SIG-M5 (cell line): ENCODE data around the gene DKC1.

ENCODE experiments used
- DNase-seq: peaks from one replicate; lab custom pipeline; 2025; lab: John Stamatoyannopoulos, UW

DKC1 gene

GRCh38 chrX:154762537-154763296 lies at the start of gene DKC1:
Gene DKC1, plus strand, starts transcription at chrX:154762864. Its CDS starts 102 bp downstream, at chrX:154762966.
- DNase-seq: peak; percentile 65

GRCh38 chrX:154714925-154715324 lies 47.7 kb upstream of the DKC1 start:
- DNase-seq: no peak

- no peak for DNase-seq
Observed at GRCh38 chrX:154715825-154716224, 46.8 kb upstream of the DKC1 start.

GRCh38 chrX:154717824-154718223 lies 44.8 kb upstream of the DKC1 start:
- DNase-seq: no peak

- peak; percentile 24 for DNase-seq
Observed at GRCh38 chrX:154718616-154719015, 44.0 kb upstream of the DKC1 start.

- peak; percentile 58 for DNase-seq
Observed at GRCh38 chrX:154719132-154719675, 43.5 kb upstream of the DKC1 start.

- no peak for DNase-seq
Observed at GRCh38 chrX:154720067-154720466, 42.6 kb upstream of the DKC1 start.

- no peak for DNase-seq
Observed at GRCh38 chrX:154721155-154721554, 41.5 kb upstream of the DKC1 start.

- DNase-seq: no peak
Observed at GRCh38 chrX:154724993-154725756, 37.5 kb upstream of the DKC1 start.

GRCh38 chrX:154727418-154727817 lies 35.2 kb upstream of the DKC1 start:
- DNase-seq: no peak

GRCh38 chrX:154727871-154728270 lies 34.8 kb upstream of the DKC1 start:
- no peak for DNase-seq

- no peak for DNase-seq
Observed at GRCh38 chrX:154728431-154729190, 34.1 kb upstream of the DKC1 start.

- no peak for DNase-seq
Observed at GRCh38 chrX:154729439-154729838, 33.2 kb upstream of the DKC1 start.

GRCh38 chrX:154730253-154730891 lies 32.3 kb upstream of the DKC1 start:
- no peak for DNase-seq

GRCh38 chrX:154731184-154731583 lies 31.5 kb upstream of the DKC1 start:
- DNase-seq: no peak

- DNase-seq: no peak
Observed at GRCh38 chrX:154731881-154732280, 30.8 kb upstream of the DKC1 start.

- no peak for DNase-seq
Observed at GRCh38 chrX:154732421-154733065, 30.1 kb upstream of the DKC1 start.

GRCh38 chrX:154733066-154733425 lies 29.6 kb upstream of the DKC1 start:
- DNase-seq: no peak

GRCh38 chrX:154734061-154734781 lies 28.4 kb upstream of the DKC1 start:
- peak; percentile 32 for DNase-seq

- no peak for DNase-seq
Observed at GRCh38 chrX:154735695-154736393, 26.8 kb upstream of the DKC1 start.
